ENCODE data around the gene ELP4.

The ELP4 gene

GRCh38 chr11:31821235-31821764 lies 311.7 kb downstream of the ELP4 start:
- no peak overlapping the region for H3K4me3 ChIP-seq (ENCODE audit: control insufficient read depth, low read depth, low read length)
- no peak for TF ChIP-seq CTCF (conservative IDR thresholded peaks at IDR 0.05; ENCODE audit: control insufficient read depth, insufficient read depth, low read depth, low read length)
- DNase-seq (ENCODE audit: low read depth), result no peak

- no peak for TF ChIP-seq CTCF (conservative IDR thresholded peaks at IDR 0.05; ENCODE audit: control insufficient read depth, insufficient read depth, low read depth, low read length)
- no peak for DNase-seq (ENCODE audit: low read depth)
- H3K4me3 ChIP-seq (ENCODE audit: control insufficient read depth, low read depth, low read length), result no peak overlapping the region
These were observed 312.2 kb downstream of the ELP4 start for GRCh38 chr11:31821766-31822165.

- TF ChIP-seq CTCF (conservative IDR thresholded peaks at IDR 0.05; ENCODE audit: control insufficient read depth, insufficient read depth, low read depth, low read length), result no peak
- no peak overlapping the region for H3K4me3 ChIP-seq (ENCODE audit: control insufficient read depth, low read depth, low read length)
- no peak for DNase-seq (ENCODE audit: low read depth)
These were observed 312.8 kb downstream of the ELP4 start for GRCh38 chr11:31822175-31822926.

GRCh38 chr11:31822927-31823643 lies 313.5 kb downstream of the ELP4 start:
- no peak for TF ChIP-seq CTCF (conservative IDR thresholded peaks at IDR 0.05; ENCODE audit: control insufficient read depth, insufficient read depth, low read depth, low read length)
- no peak overlapping the region for H3K4me3 ChIP-seq (ENCODE audit: control insufficient read depth, low read depth, low read length)
- DNase-seq (ENCODE audit: low read depth), result no peak

GRCh38 chr11:31823644-31824331 lies 314.2 kb downstream of the ELP4 start:
- H3K4me3 ChIP-seq (ENCODE audit: control insufficient read depth, low read depth, low read length), result no peak overlapping the region
- TF ChIP-seq CTCF (conservative IDR thresholded peaks at IDR 0.05; ENCODE audit: control insufficient read depth, insufficient read depth, low read depth, low read length), result no peak
- no peak for DNase-seq (ENCODE audit: low read depth)

GRCh38 chr11:31824332-31824878 lies 314.8 kb downstream of the ELP4 start:
- no peak for DNase-seq (ENCODE audit: low read depth)
- no peak for TF ChIP-seq CTCF (conservative IDR thresholded peaks at IDR 0.05; ENCODE audit: control insufficient read depth, insufficient read depth, low read depth, low read length)
- no peak overlapping the region for H3K4me3 ChIP-seq (ENCODE audit: control insufficient read depth, low read depth, low read length)
